ENCODE measurements around the gene DKK3. TPM values are rescaled to one million over a fixed set of nuclear protein-coding genes. Genes with fewer than 3 reads are reported as not detected.

DKK3 gene
- total and polyA plus RNA-seq, 2 of the 13 experiments (the other 11 are each of a cell fraction or from before 2014, with no cell fraction given): 0.09 to 0.67 TPM

DNA sequence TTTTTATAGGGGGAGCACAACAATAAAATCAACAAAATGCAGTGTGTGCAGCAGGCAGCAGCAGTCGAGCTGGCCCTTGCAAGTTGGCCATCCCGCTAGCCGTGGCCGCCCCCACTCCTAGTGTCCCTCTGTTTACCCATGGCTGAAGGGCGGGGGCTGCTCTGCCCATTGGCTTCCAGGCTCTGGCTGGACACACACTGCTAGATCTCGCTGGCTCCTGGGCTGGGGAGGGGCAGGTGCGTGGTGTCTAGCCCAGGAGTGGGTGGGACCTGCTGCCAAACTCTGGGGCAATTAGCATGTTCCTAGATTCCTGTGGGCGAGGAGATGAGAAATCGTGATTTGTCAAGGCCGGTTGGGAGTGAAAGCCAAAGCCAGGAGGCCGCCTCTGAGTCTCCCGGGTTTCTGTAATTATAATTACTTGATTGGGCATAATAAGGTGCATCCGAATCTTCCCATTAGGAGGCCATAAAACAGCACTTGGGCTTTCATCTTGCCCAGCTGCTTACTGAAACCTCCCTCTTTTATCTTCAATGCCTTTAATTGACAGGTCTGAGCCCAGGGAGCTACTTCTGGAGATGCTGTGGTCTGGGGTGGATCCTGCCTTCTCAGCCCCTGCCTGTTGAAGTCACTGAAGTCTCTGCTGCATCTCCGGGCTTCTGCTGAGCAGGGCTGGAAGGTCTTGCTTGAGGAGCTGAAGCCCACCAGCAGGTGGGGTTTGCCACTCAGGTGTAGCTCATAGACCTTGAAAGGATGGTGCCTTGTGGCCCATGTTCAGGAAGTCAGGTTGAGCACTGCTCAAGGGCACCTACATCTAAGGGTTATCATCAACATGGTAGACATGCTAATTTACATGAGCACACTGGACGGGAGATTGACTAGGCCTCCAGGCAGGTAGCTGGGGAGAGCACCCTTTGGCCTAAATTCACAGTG is 44.5 kb upstream of the DKK3 start:
- Histone ChIP-seq H3K9ac (ENCODE audit: insufficient read depth, low read depth, low read length) (no peak overlapping the region), H3K4me3 (replicated peaks in 1 of 3; ENCODE audit: insufficient read depth in 1 of 3, low read depth in 2 of 3, low read length in 3 of 3) (no peak overlapping the region), H3K4me1 (ENCODE audit: insufficient read depth, low read length) (peaks cover 36% of the 10 kb centered on the region), H3K4me2 (ENCODE audit: low read depth, low read length) (peak overlapping the region; percentile 18; the same call in 1 of the 2 replicates), H3K36me3 (replicated peaks in 1 of 2; ENCODE audit: control insufficient read depth in 1 of 2, insufficient read depth in 2 of 2, low read length in 2 of 2) (no peaks in the 10 kb centered on the region), H4K20me1 (ENCODE audit: insufficient read depth, low read length) (no peaks in the 10 kb centered on the region), H3K79me2 (ENCODE audit: insufficient read depth, low read length) (no peaks in the 10 kb centered on the region), H3K27me3 (ENCODE audit: control insufficient read depth in 1 of 2, insufficient read depth in 2 of 2, low read length in 2 of 2) (no peaks in the 10 kb centered on the region), H3K27ac (ENCODE audit: extremely low read length, insufficient read depth, low read length) (no peak overlapping the region), H2AFZ (ENCODE audit: low read length) (no peak overlapping the region), H3K9me3 (ENCODE audit: low read length) (0 out of 2 replicates have a peak, but pooled peaks cover 4% of the 10 kb centered on the region)
- FAIRE-seq (no peak), DNase-seq (ENCODE audit: low spot score) (no peak), ATAC-seq (peak; percentile 42; the same call in 2 of the 3 replicates)
- ChIA-PET CTCF (ENCODE audit: low intra/inter-chr PET ratio, low total read pairs) (interaction anchor here (1.5 kb wide), 2 partner anchors 184 to 229 kb away, joined by 4 to 5 read pairs; no protein-coding TSS in a partner anchor), POLR2A (no interaction called here)
- in situ Hi-C loops (cut with HindIII; ENCODE audit: extremely low pct_ligation_motif_present, low pct_unique_long_range_greater_than_20kb): no loop called here
- BruUV-seq (replicated peaks): no TSS peak
- intact Hi-C loops (cut with micrococcal nuclease; ENCODE audit: unreplicated experiment): loop anchor here (10.0 kb wide), 1 partner anchor 62 kb away; the partner anchor contains the start of gene MICAL2
- WGBS (ENCODE audit: low lambda C conversion rate): 100% methylated on average over 1 of the region's 15 CpGs
- TF ChIP-seq ZFYVE20 (CRISPR knock-in tag; IDR thresholded peaks at IDR 0.05; ENCODE audit: borderline replicate concordance, low read depth) (no peak), HNRNPUL1 (IDR thresholded peaks at IDR 0.05; ENCODE audit: low read depth, low read length) (no peak), DNMT3B (CRISPR knock-in tag; conservative IDR thresholded peaks at IDR 0.05) (no peak), ZNF550 (CRISPR knock-in tag; IDR thresholded peaks at IDR 0.05; ENCODE audit: borderline replicate concordance) (no peak), PTBP1 (IDR thresholded peaks at IDR 0.05; ENCODE audit: low read depth, low read length, poor library complexity, severe bottlenecking) (no peak), SRF (IDR thresholded peaks at IDR 0.05; ENCODE audit: low read depth, low read length) (no peak), CBX1 (IDR thresholded peaks at IDR 0.05; ENCODE audit: low read depth) (no peak), MXI1 (IDR thresholded peaks at IDR 0.05; ENCODE audit: borderline replicate concordance, low read depth, low read length) (no peak), NCOA1 (CRISPR knock-in tag; IDR thresholded peaks at IDR 0.05) (no peak), SRSF9 (IDR thresholded peaks at IDR 0.05; ENCODE audit: borderline replicate concordance, insufficient read depth, low read depth, low read length, poor library complexity, severe bottlenecking) (no peak)
- TF ChIP-seq, protein P1, sequence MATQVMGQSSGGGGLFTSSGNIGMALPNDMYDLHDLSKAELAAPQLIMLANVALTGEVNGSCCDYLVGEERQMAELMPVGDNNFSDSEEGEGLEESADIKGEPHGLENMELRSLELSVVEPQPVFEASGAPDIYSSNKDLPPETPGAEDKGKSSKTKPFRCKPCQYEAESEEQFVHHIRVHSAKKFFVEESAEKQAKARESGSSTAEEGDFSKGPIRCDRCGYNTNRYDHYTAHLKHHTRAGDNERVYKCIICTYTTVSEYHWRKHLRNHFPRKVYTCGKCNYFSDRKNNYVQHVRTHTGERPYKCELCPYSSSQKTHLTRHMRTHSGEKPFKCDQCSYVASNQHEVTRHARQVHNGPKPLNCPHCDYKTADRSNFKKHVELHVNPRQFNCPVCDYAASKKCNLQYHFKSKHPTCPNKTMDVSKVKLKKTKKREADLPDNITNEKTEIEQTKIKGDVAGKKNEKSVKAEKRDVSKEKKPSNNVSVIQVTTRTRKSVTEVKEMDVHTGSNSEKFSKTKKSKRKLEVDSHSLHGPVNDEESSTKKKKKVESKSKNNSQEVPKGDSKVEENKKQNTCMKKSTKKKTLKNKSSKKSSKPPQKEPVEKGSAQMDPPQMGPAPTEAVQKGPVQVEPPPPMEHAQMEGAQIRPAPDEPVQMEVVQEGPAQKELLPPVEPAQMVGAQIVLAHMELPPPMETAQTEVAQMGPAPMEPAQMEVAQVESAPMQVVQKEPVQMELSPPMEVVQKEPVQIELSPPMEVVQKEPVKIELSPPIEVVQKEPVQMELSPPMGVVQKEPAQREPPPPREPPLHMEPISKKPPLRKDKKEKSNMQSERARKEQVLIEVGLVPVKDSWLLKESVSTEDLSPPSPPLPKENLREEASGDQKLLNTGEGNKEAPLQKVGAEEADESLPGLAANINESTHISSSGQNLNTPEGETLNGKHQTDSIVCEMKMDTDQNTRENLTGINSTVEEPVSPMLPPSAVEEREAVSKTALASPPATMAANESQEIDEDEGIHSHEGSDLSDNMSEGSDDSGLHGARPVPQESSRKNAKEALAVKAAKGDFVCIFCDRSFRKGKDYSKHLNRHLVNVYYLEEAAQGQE (IDR thresholded peaks at IDR 0.05; ENCODE audit: borderline replicate concordance in 1 of 2, low read depth in 1 of 2, low read length in 2 of 2): no peak
- TF ChIP-seq, protein P2, sequence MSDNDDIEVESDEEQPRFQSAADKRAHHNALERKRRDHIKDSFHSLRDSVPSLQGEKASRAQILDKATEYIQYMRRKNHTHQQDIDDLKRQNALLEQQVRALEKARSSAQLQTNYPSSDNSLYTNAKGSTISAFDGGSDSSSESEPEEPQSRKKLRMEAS (IDR thresholded peaks at IDR 0.05): no peak
- TF ChIP-seq, protein P3, sequence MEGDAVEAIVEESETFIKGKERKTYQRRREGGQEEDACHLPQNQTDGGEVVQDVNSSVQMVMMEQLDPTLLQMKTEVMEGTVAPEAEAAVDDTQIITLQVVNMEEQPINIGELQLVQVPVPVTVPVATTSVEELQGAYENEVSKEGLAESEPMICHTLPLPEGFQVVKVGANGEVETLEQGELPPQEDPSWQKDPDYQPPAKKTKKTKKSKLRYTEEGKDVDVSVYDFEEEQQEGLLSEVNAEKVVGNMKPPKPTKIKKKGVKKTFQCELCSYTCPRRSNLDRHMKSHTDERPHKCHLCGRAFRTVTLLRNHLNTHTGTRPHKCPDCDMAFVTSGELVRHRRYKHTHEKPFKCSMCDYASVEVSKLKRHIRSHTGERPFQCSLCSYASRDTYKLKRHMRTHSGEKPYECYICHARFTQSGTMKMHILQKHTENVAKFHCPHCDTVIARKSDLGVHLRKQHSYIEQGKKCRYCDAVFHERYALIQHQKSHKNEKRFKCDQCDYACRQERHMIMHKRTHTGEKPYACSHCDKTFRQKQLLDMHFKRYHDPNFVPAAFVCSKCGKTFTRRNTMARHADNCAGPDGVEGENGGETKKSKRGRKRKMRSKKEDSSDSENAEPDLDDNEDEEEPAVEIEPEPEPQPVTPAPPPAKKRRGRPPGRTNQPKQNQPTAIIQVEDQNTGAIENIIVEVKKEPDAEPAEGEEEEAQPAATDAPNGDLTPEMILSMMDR (CRISPR knock-in tag; IDR thresholded peaks at IDR 0.05): peak; percentile 54
- TF ChIP-seq, protein P4, sequence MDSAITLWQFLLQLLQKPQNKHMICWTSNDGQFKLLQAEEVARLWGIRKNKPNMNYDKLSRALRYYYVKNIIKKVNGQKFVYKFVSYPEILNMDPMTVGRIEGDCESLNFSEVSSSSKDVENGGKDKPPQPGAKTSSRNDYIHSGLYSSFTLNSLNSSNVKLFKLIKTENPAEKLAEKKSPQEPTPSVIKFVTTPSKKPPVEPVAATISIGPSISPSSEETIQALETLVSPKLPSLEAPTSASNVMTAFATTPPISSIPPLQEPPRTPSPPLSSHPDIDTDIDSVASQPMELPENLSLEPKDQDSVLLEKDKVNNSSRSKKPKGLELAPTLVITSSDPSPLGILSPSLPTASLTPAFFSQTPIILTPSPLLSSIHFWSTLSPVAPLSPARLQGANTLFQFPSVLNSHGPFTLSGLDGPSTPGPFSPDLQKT (CRISPR knock-in tag; IDR thresholded peaks at IDR 0.05; ENCODE audit: borderline replicate concordance): no peak

All from HepG2 (cell line).